ENCODE results near the gene TOP3B.

DNA sequence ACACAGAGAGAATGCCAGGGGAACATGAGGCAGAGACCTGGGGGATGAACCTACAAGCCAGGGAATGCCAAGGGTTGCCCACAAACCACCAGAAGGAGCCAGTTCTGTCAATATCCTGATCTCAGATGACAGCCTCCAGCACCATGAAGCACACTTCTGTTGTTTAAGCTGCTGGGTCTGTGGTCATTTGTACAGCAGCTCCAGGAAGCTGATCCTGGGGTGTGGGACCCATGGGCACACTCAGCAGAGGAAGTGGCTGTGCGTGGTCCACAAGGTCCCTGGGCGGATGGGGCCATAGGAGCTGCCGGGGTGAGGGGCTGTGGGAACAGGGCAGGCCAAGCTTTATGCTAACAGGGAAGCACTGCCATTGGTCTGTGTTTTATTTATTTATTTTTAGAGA, 42.1 kb downstream of the TOP3B start:
- TF ChIP-seq LARP7 (IDR thresholded peaks at IDR 0.05) (no peak), POLR2AphosphoS2 (IDR thresholded peaks at IDR 0.05; ENCODE audit: low read length) (no peak), TEAD2 (tag; IDR thresholded peaks at IDR 0.05) (no peak), EZH2 (IDR thresholded peaks at IDR 0.05; ENCODE audit: borderline replicate concordance, low read depth, low read length) (no peak), CREM (IDR thresholded peaks at IDR 0.05; ENCODE audit: low read depth) (no peak)
- TF ChIP-seq, protein P1, sequence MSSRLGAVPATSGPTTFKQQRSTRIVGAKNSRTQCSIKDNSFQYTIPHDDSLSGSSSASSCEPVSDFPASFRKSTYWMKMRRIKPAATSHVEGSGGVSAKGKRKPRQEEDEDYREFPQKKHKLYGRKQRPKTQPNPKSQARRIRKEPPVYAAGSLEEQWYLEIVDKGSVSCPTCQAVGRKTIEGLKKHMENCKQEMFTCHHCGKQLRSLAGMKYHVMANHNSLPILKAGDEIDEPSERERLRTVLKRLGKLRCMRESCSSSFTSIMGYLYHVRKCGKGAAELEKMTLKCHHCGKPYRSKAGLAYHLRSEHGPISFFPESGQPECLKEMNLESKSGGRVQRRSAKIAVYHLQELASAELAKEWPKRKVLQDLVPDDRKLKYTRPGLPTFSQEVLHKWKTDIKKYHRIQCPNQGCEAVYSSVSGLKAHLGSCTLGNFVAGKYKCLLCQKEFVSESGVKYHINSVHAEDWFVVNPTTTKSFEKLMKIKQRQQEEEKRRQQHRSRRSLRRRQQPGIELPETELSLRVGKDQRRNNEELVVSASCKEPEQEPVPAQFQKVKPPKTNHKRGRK (tag; IDR thresholded peaks at IDR 0.05) = no peak
